Right atrium auricular region (tissue), 2 donors: Measurements from ENCODE around the gene JAK3. TPM values are rescaled to one million over a fixed set of nuclear protein-coding genes. Genes with fewer than 3 reads are reported as not detected.

Experiments used
- DNase-seq: peaks from one replicate; pipeline ENCODE4 v3.0.0-alpha.2; 2019; ENCODE audit warnings: low spot score
- H3K27ac ChIP-seq, 2 donors: fragments of 200-600 bp; sonication (generic); 1 replicate in 1 of 2; 2 replicates in 1 of 2; pipeline ENCODE4 v1.5.1; 2016 to 2019
- H3K27me3 ChIP-seq, 2 donors: fragments of 200-600 bp; sonication (generic); one replicate each; pipeline versions ENCODE4 v1.5.1 to v1.6.0; 2017 to 2019
- H3K36me3 ChIP-seq: fragments of 200-600 bp; sonication (generic); one replicate; pipeline ENCODE4 v1.5.1; 2016
- H3K4me1 ChIP-seq, 2 donors: fragments of 200-600 bp; sonication (generic); one replicate each; pipeline versions ENCODE4 v1.5.1 to v1.6.0; 2017 to 2019
- H3K4me3 ChIP-seq, 2 donors: fragments of 200-600 bp; sonication (generic); 1 replicate in 1 of 2; 2 replicates in 1 of 2; pipeline ENCODE4 v1.5.1; 2017 to 2019; ENCODE audit warnings: mild to moderate bottlenecking in 1 of 2, moderate library complexity in 1 of 2
- H3K9me3 ChIP-seq, 2 donors: fragments of 200-600 bp; sonication (generic); one replicate each; pipeline ENCODE4 v1.5.1; 2019
- total RNA-seq, 2 donors: library from RNA; depleted of rRNA; stranded (reverse); fragments of >200 nt; gene quantifications; one replicate each; pipeline ENCODE4 v1.1.0, GENCODE V29; 2016
- TF ChIP-seq, protein P1 (sequence below), 2 donors: fragments of 200-600 bp; sonication (generic); IDR thresholded peaks; one replicate each; pipeline ENCODE4 v1.5.1; 2019; ENCODE audit warnings: antibody characterized with exemption in 2 of 2

Gene JAK3
- total RNA-seq, 2 donors from 2014 or later, result 0.93 to 4.0 TPM

DNA sequence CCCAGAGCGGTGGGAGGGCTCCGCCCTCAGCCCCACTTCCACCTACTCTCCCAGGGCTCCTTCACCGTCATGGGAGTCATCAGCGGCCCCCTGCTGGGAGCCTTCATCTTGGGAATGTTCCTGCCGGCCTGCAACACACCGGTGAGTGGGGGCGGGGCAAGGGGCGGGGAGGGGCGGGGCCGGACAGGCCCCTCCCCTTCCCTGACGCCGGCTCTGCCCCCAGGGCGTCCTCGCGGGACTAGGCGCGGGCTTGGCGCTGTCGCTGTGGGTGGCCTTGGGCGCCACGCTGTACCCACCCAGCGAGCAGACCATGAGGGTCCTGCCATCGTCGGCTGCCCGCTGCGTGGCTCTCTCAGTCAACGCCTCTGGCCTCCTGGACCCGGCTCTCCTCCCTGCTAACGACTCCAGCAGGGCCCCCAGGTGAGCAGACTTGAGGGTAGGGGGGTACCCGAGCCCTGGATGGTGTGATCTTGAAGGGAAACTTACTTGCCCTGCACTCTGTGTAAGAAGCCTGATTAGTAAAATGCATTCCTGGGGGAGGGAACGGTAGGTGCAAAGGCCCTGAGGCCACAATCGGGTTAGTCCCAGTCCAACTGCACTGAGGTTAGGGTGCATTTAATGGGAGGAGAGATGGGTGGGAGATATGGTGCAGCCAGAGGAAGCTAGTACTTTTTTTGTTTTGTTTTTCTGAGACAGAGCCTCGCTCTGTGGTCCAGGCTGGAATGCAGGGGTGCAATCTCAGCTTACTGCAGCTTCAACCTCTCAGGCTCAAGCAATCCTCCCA is 36.0 kb upstream of the JAK3 start:
- Histone ChIP-seq H3K4me1 (no peaks in the 10 kb centered on the region), H3K4me3 (no peak overlapping the region), H3K27me3 (no peaks in the 10 kb centered on the region), H3K27ac (no peak overlapping the region), H3K9me3 (no peaks in the 10 kb centered on the region), H3K36me3 (no peaks in the 10 kb centered on the region)
- DNase-seq, result no peak
- TF ChIP-seq, protein P1, sequence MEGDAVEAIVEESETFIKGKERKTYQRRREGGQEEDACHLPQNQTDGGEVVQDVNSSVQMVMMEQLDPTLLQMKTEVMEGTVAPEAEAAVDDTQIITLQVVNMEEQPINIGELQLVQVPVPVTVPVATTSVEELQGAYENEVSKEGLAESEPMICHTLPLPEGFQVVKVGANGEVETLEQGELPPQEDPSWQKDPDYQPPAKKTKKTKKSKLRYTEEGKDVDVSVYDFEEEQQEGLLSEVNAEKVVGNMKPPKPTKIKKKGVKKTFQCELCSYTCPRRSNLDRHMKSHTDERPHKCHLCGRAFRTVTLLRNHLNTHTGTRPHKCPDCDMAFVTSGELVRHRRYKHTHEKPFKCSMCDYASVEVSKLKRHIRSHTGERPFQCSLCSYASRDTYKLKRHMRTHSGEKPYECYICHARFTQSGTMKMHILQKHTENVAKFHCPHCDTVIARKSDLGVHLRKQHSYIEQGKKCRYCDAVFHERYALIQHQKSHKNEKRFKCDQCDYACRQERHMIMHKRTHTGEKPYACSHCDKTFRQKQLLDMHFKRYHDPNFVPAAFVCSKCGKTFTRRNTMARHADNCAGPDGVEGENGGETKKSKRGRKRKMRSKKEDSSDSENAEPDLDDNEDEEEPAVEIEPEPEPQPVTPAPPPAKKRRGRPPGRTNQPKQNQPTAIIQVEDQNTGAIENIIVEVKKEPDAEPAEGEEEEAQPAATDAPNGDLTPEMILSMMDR (IDR thresholded peaks at IDR 0.05), result no peak

DNA sequence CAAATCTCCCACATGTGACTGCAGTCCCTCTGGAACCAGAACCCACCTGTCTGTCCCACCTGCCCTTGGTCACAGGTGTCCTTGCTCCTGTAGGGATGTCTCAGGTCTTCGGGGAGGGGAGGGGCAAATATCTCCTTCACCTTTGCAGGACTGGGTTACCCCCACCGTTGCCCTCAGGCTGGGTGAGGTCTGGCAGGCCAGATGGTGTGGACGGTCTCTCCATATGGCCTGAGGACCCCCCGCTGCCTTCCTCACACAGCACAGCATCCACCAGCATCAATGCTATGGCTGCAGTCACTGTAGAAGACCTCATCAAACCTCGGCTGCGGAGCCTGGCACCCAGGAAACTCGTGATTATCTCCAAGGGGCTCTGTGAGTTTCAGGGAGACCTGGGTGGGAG is 33.9 kb upstream of the JAK3 start:
- TF ChIP-seq, protein P1 (IDR thresholded peaks at IDR 0.05), result no peak
- Histone ChIP-seq H3K4me1 (no peaks in the 10 kb centered on the region), H3K4me3 (no peak overlapping the region), H3K9me3 (no peaks in the 10 kb centered on the region), H3K27ac (no peak overlapping the region), H3K36me3 (no peaks in the 10 kb centered on the region), H3K27me3 (no peaks in the 10 kb centered on the region)
- DNase-seq, result no peak

DNA sequence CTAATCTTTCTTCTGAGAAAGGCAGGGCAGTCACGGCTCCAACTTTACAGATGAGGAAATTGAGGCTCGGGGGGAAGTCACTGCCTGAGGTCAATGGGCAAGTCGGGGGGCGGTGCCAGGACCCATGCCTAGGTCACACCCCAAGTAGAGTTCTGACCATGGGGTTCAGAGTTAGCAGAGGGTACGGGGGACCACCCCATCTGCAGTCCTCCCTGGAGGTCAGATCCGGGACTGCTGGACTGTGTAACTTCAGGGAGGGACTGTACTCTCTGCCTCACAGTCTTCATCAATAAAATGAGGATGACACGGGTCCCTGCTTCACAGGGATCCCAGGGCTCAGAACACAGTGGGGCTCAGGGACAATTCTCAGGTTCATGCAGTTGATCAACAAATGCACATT is 31.7 kb upstream of the JAK3 start:
- Histone ChIP-seq H3K27ac (no peak overlapping the region), H3K9me3 (no peaks in the 10 kb centered on the region), H3K36me3 (no peaks in the 10 kb centered on the region), H3K4me3 (no peak overlapping the region), H3K27me3 (no peaks in the 10 kb centered on the region), H3K4me1 (no peaks in the 10 kb centered on the region)
- DNase-seq, result no peak
- TF ChIP-seq, protein P1 (IDR thresholded peaks at IDR 0.05), result no peak

DNA sequence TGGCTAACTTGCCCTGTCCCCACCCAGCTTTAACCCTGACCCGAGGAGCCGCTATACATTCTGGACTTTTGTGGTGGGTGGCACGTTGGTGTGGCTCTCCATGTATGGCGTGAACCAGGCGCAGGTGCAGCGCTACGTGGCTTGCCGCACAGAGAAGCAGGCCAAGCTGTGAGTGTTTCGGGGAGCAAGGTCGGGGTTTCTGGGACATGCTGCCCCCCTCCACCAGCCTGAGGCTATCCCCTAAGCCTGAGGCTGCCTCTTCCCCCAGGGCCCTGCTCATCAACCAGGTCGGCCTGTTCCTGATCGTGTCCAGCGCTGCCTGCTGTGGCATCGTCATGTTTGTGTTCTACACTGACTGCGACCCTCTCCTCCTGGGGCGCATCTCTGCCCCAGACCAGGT is 29.9 kb upstream of the JAK3 start:
- DNase-seq, result no peak
- Histone ChIP-seq H3K9me3 (no peaks in the 10 kb centered on the region), H3K36me3 (no peaks in the 10 kb centered on the region), H3K27me3 (peaks cover 12 to 14% of the 10 kb centered on the region in 2 donors), H3K4me1 (peaks cover 0 to 13% of the 10 kb centered on the region in 2 donors), H3K4me3 (no peak overlapping the region), H3K27ac (no peak overlapping the region)
- TF ChIP-seq, protein P1 (IDR thresholded peaks at IDR 0.05), result no peak

DNA sequence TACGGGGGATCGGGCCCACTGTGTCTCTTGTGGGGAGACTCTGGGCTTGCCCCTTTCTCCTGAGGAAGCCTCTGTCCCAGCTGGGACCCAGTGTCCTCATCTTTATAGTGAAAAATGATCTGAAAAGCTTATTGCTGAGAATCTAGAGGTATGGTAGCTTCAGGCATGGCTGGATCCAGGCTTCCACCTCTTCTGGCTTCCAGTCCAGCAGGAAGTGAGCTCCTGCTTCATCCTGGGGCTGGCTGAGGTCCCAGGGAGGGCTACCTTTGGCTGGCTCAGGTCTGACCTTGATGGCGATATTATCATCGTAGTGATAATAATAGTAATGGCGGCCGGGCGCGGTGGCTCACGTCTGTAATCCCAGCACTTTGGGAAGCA is 27.0 kb upstream of the JAK3 start:
- Histone ChIP-seq H3K4me1 (peaks cover 0 to 26% of the 10 kb centered on the region in 2 donors), H3K9me3 (no peaks in the 10 kb centered on the region), H3K36me3 (no peaks in the 10 kb centered on the region), H3K4me3 (no peak overlapping the region), H3K27ac (no peak overlapping the region), H3K27me3 (peaks cover 28 to 31% of the 10 kb centered on the region in 2 donors)
- TF ChIP-seq, protein P1 (IDR thresholded peaks at IDR 0.05), result no peak
- no peak for DNase-seq
